Muscle layer of colon (tissue), 2 donors: ENCODE measurements around the gene RIT2.

ENCODE experiments used
- H3K27ac ChIP-seq: one replicate; pipeline ENCODE4 v1.7.0; 2013; ENCODE audit warnings: low read depth, mild to moderate bottlenecking, low read length, moderate library complexity
- H3K27me3 ChIP-seq, 2 donors: one replicate each; pipeline ENCODE4 v1.7.0; 2013; ENCODE audit warnings: low read length in 2 of 2, mild to moderate bottlenecking in 2 of 2; ENCODE audit not compliant: insufficient read depth in 2 of 2, control insufficient read depth in 1 of 2
- H3K36me3 ChIP-seq: one replicate; pipeline ENCODE4 v1.7.0; 2013; ENCODE audit warnings: mild to moderate bottlenecking, low read length; ENCODE audit not compliant: insufficient read depth
- H3K4me1 ChIP-seq: one replicate; pipeline ENCODE4 v1.7.0; 2013; ENCODE audit warnings: mild to moderate bottlenecking, low read length; ENCODE audit not compliant: insufficient read depth
- H3K4me3 ChIP-seq, 2 donors: one replicate each; pipeline ENCODE4 v1.7.0; 2013; ENCODE audit warnings: low read length in 2 of 2, low read depth in 1 of 2, mild to moderate bottlenecking in 1 of 2, moderate library complexity in 1 of 2
- H3K9ac ChIP-seq: one replicate; pipeline ENCODE4 v1.7.0; 2013; ENCODE audit warnings: low read length
- H3K9me3 ChIP-seq: one replicate; pipeline ENCODE4 v1.7.0; 2013; ENCODE audit warnings: mild to moderate bottlenecking, low read length
- donor health status: abdominal sarcoma.
- donor health status: Adenocarcinoma of cecum.

RIT2 gene

GRCh38 chr18:43009674-43010073 is 105.8 kb downstream of the RIT2 start:
- H3K4me1 ChIP-seq: no peaks in the 10 kb centered on the region
- H3K27me3 ChIP-seq: no peaks in the 10 kb centered on the region
- H3K36me3 ChIP-seq: no peaks in the 10 kb centered on the region
- no peaks in the 10 kb centered on the region for H3K9me3 ChIP-seq
- H3K4me3 ChIP-seq: no peak overlapping the region
- H3K27ac ChIP-seq: no peak overlapping the region
- H3K9ac ChIP-seq: no peak overlapping the region

DNA sequence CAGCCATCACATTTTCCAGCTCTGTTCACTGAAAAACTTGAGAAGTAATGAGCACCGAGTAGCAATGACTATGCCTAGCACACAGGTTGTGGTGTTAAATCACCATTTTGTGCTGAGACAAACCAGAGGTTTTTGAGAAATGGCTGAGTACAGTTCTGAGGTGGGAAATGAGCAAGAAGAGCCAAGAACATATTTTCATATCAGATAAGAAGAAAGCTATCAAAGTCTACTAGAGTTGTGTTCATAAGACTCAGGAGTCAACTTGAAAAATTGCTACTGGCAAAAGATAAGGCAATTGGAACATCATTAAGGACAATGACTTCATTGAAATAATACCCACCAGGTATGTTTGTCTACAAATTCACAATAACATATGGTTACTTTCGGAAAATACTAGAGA is 108.1 kb downstream of the RIT2 start:
- Histone ChIP-seq H3K9me3 (no peaks in the 10 kb centered on the region), H3K36me3 (no peaks in the 10 kb centered on the region), H3K4me3 (no peak overlapping the region), H3K9ac (no peak overlapping the region), H3K4me1 (no peaks in the 10 kb centered on the region), H3K27ac (no peak overlapping the region), H3K27me3 (no peaks in the 10 kb centered on the region)

- no peaks in the 10 kb centered on the region for H3K9me3 ChIP-seq
- H3K4me3 ChIP-seq: no peak overlapping the region
- no peak overlapping the region for H3K27ac ChIP-seq
- no peak overlapping the region for H3K9ac ChIP-seq
- no peaks in the 10 kb centered on the region for H3K36me3 ChIP-seq
- H3K4me1 ChIP-seq: no peaks in the 10 kb centered on the region
- H3K27me3 ChIP-seq: no peaks in the 10 kb centered on the region
Measured at GRCh38 chr18:43004421-43004820, 111.1 kb downstream of the RIT2 start.

- no peaks in the 10 kb centered on the region for H3K27me3 ChIP-seq
- H3K4me3 ChIP-seq: no peak overlapping the region
- no peak overlapping the region for H3K27ac ChIP-seq
- no peaks in the 10 kb centered on the region for H3K4me1 ChIP-seq
- no peaks in the 10 kb centered on the region for H3K9me3 ChIP-seq
- no peak overlapping the region for H3K9ac ChIP-seq
- H3K36me3 ChIP-seq: no peaks in the 10 kb centered on the region
Measured at GRCh38 chr18:43001821-43002220, 113.7 kb downstream of the RIT2 start.

DNA sequence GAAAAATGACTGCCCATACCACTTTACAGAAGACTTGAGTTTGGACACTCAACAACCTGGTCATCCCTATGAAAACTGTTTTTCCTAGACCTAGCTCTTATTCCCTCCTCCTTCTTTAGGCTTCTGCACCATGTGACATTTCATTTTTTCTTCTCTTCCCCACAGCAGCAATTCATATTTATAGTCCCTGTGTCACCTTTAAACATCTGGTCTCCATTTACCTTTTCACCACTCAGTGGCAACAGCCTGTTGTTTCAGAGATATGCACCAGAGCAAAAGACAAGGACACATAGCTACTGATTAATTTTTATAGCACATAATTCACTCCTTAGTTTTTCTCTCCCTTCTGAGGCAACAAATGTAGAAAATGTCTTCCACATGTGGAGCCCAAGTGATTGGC is 118.7 kb downstream of the RIT2 start:
- H3K36me3 ChIP-seq: no peaks in the 10 kb centered on the region
- no peak overlapping the region for H3K4me3 ChIP-seq
- no peak overlapping the region for H3K9ac ChIP-seq
- H3K9me3 ChIP-seq: no peaks in the 10 kb centered on the region
- no peak overlapping the region for H3K27ac ChIP-seq
- no peaks in the 10 kb centered on the region for H3K27me3 ChIP-seq
- H3K4me1 ChIP-seq: no peaks in the 10 kb centered on the region

GRCh38 chr18:42980426-42980825 is 135.1 kb downstream of the RIT2 start:
- no peaks in the 10 kb centered on the region for H3K36me3 ChIP-seq
- H3K27me3 ChIP-seq: no peaks in the 10 kb centered on the region
- H3K27ac ChIP-seq: no peak overlapping the region
- no peak overlapping the region for H3K4me3 ChIP-seq
- no peaks in the 10 kb centered on the region for H3K4me1 ChIP-seq
- H3K9ac ChIP-seq: no peak overlapping the region
- no peaks in the 10 kb centered on the region for H3K9me3 ChIP-seq

DNA sequence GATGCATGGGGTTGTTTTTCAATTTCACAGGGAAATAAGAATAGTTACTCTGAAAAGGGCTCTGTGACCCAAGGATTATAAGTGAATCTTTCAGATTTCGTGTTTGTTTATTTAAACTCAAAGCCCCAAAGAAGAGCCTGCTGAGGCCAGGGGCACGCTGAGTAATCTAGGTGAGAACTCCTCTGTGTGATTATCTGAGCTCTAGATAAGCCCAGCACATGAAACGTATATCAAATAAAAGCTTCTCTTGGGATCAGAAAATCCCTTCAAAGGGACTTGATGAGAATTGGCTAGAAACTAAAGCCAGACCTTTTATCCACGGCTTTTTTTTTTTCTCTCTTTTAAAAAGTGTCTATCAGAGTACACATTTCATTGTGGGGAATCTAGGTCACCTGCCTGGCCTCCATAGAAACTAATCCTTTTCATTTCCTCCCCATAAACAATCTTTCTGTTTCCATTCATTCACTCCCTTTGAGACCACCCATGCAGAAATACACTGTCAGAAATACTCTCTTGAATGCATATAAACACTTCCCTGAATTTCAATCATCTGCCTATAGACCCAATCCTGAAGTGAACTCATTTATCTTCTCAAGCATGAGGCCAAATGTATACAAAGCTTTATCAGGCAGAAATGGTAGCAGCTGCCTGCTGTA is 137.4 kb downstream of the RIT2 start:
- no peak overlapping the region for H3K9ac ChIP-seq
- no peaks in the 10 kb centered on the region for H3K36me3 ChIP-seq
- H3K27me3 ChIP-seq: no peaks in the 10 kb centered on the region
- no peaks in the 10 kb centered on the region for H3K9me3 ChIP-seq
- H3K4me1 ChIP-seq: no peaks in the 10 kb centered on the region
- H3K27ac ChIP-seq: no peak overlapping the region
- H3K4me3 ChIP-seq: no peak overlapping the region

- H3K4me1 ChIP-seq: no peaks in the 10 kb centered on the region
- H3K9ac ChIP-seq: no peak overlapping the region
- no peak overlapping the region for H3K27ac ChIP-seq
- H3K4me3 ChIP-seq: no peak overlapping the region
- no peaks in the 10 kb centered on the region for H3K27me3 ChIP-seq
- H3K9me3 ChIP-seq: no peaks in the 10 kb centered on the region
- H3K36me3 ChIP-seq: no peaks in the 10 kb centered on the region
Measured at GRCh38 chr18:42976869-42977590, 138.5 kb downstream of the RIT2 start.

DNA sequence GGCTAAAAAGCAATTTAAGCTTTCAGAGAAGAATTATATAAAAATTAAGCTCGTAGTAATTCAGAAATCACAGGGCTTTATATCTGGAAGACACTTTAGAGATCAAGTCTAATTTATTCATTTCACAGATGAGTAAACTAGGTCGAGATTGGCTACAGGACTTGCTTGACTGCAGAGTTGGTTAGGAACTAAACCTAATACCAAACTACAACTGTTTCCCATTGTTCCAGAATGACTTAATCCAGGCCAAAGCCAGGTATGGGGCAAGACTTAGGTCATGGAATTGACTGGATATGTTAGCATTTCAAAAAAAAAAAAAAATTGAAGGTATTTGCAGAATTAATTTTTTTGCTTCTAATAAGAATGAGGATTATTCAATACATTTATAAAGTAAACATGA is 146.1 kb downstream of the RIT2 start:
- Histone ChIP-seq H3K27ac (no peak overlapping the region), H3K4me3 (no peak overlapping the region), H3K4me1 (no peaks in the 10 kb centered on the region), H3K27me3 (no peaks in the 10 kb centered on the region), H3K36me3 (no peaks in the 10 kb centered on the region), H3K9ac (no peak overlapping the region), H3K9me3 (no peaks in the 10 kb centered on the region)

GRCh38 chr18:42961298-42961697 is 154.2 kb downstream of the RIT2 start:
- Histone ChIP-seq H3K27ac (no peak overlapping the region), H3K36me3 (no peaks in the 10 kb centered on the region), H3K4me1 (no peaks in the 10 kb centered on the region), H3K4me3 (no peak overlapping the region), H3K27me3 (no peaks in the 10 kb centered on the region), H3K9ac (no peak overlapping the region), H3K9me3 (no peaks in the 10 kb centered on the region)

DNA sequence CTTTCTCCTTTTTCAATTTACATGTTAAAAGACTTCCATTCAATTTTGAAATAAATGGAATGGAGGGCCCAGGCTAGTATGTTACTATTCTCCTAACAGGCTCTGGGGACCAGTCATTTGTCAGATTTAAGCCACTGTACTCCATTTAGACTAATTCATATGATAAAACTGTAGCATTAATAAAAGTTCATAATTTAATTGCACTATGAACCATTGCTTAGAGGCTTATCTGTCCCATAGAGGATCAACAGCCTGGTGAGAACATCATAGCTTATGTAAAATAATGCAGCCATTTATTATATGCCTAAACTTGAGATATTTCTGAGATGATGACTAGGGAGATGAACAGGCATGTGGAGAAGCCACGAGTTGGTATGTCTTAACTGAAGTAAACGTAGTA is 156.0 kb downstream of the RIT2 start:
- Histone ChIP-seq H3K9ac (no peak overlapping the region), H3K36me3 (no peaks in the 10 kb centered on the region), H3K9me3 (no peaks in the 10 kb centered on the region), H3K4me1 (no peaks in the 10 kb centered on the region), H3K4me3 (no peak overlapping the region), H3K27ac (no peak overlapping the region), H3K27me3 (no peaks in the 10 kb centered on the region)

DNA sequence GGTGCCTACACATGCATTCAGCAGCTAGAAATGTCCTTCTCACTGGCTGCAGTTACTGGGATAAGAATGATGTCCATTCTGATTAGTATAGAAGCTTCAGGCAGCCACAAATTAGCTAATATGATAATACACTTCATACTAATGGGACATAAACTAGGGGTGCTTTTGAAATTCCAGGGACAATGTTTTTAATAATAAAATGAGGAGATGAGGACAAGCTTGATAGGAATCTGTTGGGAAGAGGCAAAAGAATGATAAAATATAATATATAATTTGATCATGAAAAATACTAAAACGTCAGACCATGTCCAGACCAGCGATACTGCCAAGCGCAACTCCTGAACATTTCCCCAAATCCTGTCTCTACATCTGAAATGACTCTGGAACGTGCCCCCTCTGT is 157.1 kb downstream of the RIT2 start:
- no peak overlapping the region for H3K4me3 ChIP-seq
- H3K27ac ChIP-seq: no peak overlapping the region
- no peaks in the 10 kb centered on the region for H3K4me1 ChIP-seq
- H3K27me3 ChIP-seq: no peaks in the 10 kb centered on the region
- H3K9ac ChIP-seq: no peak overlapping the region
- no peaks in the 10 kb centered on the region for H3K36me3 ChIP-seq
- H3K9me3 ChIP-seq: no peaks in the 10 kb centered on the region
